Measurements from ENCODE around the gene FGF19. TPM values are rescaled to one million over a fixed set of nuclear protein-coding genes. Genes with fewer than 3 reads are reported as not detected.

Gene FGF19
- total and polyA plus RNA-seq, 9 of the 15 experiments (the other 6 are each of a cell fraction or from before 2014, with no cell fraction given), result 0.11 TPM; not detected in 8

DNA sequence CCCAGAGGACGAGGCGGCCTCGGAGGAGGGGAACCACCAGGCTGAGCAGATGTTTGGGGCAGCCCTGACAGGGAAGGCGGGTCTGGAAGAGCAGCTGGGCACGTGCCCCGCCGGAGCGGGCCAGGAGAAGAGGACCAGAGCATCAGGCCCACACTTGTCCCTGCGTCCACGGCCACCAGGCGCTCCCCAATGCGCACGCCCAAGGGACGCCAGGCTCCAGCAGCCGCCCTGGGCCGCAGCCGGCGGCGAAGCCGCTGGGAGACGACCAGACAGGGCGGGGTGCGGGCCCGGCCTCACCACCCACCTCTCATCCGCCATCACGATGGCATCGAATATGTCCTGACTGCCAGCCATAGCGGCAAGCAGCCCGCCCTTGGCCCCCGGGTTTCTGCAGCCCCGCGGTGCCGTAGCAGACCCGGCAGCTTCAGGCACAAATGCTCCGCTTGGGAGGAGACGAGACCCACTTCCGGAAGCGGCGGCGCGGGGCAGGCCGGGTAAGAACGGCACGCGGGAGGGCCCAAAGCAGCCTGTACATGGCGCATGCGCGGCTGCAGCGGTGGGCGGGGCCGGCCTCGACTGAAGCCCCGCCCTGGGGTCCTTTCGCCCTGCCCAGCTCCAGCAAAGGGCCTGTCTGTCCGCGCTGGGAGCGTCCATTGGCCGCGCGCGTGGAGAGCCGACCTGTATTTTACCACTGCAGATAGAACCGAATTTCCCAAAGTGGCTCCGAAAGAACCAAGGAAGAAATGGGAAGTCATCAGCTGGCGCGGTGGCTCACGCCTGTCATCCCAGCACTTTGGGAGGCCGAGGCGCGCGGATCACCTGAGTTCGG, 28.7 kb downstream of the FGF19 start, which contains the start of gene LTO1 (continued):
- TF ChIP-seq, protein P1, sequence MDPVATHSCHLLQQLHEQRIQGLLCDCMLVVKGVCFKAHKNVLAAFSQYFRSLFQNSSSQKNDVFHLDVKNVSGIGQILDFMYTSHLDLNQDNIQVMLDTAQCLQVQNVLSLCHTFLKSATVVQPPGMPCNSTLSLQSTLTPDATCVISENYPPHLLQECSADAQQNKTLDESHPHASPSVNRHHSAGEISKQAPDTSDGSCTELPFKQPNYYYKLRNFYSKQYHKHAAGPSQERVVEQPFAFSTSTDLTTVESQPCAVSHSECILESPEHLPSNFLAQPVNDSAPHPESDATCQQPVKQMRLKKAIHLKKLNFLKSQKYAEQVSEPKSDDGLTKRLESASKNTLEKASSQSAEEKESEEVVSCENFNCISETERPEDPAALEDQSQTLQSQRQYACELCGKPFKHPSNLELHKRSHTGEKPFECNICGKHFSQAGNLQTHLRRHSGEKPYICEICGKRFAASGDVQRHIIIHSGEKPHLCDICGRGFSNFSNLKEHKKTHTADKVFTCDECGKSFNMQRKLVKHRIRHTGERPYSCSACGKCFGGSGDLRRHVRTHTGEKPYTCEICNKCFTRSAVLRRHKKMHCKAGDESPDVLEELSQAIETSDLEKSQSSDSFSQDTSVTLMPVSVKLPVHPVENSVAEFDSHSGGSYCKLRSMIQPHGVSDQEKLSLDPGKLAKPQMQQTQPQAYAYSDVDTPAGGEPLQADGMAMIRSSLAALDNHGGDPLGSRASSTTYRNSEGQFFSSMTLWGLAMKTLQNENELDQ (CRISPR knock-in tag; IDR thresholded peaks at IDR 0.05; ENCODE audit: borderline replicate concordance), result no peak
- TF ChIP-seq, protein P2, sequence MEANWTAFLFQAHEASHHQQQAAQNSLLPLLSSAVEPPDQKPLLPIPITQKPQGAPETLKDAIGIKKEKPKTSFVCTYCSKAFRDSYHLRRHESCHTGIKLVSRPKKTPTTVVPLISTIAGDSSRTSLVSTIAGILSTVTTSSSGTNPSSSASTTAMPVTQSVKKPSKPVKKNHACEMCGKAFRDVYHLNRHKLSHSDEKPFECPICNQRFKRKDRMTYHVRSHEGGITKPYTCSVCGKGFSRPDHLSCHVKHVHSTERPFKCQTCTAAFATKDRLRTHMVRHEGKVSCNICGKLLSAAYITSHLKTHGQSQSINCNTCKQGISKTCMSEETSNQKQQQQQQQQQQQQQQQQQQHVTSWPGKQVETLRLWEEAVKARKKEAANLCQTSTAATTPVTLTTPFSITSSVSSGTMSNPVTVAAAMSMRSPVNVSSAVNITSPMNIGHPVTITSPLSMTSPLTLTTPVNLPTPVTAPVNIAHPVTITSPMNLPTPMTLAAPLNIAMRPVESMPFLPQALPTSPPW (CRISPR knock-in tag; IDR thresholded peaks at IDR 0.05), result peak; percentile 23; the same call in 1 of the 2 replicates
- TF ChIP-seq, protein P3, sequence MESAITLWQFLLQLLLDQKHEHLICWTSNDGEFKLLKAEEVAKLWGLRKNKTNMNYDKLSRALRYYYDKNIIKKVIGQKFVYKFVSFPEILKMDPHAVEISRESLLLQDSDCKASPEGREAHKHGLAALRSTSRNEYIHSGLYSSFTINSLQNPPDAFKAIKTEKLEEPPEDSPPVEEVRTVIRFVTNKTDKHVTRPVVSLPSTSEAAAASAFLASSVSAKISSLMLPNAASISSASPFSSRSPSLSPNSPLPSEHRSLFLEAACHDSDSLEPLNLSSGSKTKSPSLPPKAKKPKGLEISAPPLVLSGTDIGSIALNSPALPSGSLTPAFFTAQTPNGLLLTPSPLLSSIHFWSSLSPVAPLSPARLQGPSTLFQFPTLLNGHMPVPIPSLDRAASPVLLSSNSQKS (CRISPR knock-in tag; IDR thresholded peaks at IDR 0.05), result no peak
- TF ChIP-seq DPF2 (IDR thresholded peaks at IDR 0.05), result peak; percentile 55
- TF ChIP-seq POLR2B (IDR thresholded peaks at IDR 0.05; ENCODE audit: low read depth, partially characterized antibody), result peak; percentile 90
- TF ChIP-seq C11orf30 (IDR thresholded peaks at IDR 0.05; ENCODE audit: low read depth), result peak; percentile 95
- TF ChIP-seq, protein P4, sequence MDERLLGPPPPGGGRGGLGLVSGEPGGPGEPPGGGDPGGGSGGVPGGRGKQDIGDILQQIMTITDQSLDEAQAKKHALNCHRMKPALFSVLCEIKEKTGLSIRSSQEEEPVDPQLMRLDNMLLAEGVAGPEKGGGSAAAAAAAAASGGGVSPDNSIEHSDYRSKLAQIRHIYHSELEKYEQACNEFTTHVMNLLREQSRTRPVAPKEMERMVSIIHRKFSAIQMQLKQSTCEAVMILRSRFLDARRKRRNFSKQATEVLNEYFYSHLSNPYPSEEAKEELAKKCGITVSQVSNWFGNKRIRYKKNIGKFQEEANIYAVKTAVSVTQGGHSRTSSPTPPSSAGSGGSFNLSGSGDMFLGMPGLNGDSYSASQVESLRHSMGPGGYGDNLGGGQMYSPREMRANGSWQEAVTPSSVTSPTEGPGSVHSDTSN (CRISPR knock-in tag; IDR thresholded peaks at IDR 0.05; ENCODE audit: low read depth), result no peak
- TF ChIP-seq, protein P4 (tag; conservative IDR thresholded peaks at IDR 0.05; ENCODE audit: low read depth), result 0 out of 2 replicates have a peak, but pooled peaks have one; percentile 20
- TF ChIP-seq TOE1 (IDR thresholded peaks at IDR 0.05; ENCODE audit: borderline replicate concordance), result peak; percentile 78; the same call in 1 of the 2 replicates
- no peak for TF ChIP-seq TOE1 (CRISPR knock-in tag; IDR thresholded peaks at IDR 0.05; ENCODE audit: borderline replicate concordance, low read depth)
- peak; percentile 97 for TF ChIP-seq NRF1 (conservative IDR thresholded peaks at IDR 0.05 in 1 of 2, IDR thresholded peaks at IDR 0.05 in 1 of 2)
- TF ChIP-seq TRIM24 (IDR thresholded peaks at IDR 0.05), result 0 out of 4 replicates have a peak, but pooled peaks of 1 of the 2 experiments have one; percentile 7
- TF ChIP-seq, protein P5, sequence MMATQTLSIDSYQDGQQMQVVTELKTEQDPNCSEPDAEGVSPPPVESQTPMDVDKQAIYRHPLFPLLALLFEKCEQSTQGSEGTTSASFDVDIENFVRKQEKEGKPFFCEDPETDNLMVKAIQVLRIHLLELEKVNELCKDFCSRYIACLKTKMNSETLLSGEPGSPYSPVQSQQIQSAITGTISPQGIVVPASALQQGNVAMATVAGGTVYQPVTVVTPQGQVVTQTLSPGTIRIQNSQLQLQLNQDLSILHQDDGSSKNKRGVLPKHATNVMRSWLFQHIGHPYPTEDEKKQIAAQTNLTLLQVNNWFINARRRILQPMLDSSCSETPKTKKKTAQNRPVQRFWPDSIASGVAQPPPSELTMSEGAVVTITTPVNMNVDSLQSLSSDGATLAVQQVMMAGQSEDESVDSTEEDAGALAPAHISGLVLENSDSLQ (IDR thresholded peaks at IDR 0.05), result peak; percentile 75
- peak; percentile 52; the same call in 1 of the 2 replicates for TF ChIP-seq ERF (CRISPR knock-in tag; IDR thresholded peaks at IDR 0.05)
- no peak; the same call in 1 of the 2 replicates for TF ChIP-seq NFRKB (IDR thresholded peaks at IDR 0.05; ENCODE audit: low read depth)
- TF ChIP-seq, protein P6, sequence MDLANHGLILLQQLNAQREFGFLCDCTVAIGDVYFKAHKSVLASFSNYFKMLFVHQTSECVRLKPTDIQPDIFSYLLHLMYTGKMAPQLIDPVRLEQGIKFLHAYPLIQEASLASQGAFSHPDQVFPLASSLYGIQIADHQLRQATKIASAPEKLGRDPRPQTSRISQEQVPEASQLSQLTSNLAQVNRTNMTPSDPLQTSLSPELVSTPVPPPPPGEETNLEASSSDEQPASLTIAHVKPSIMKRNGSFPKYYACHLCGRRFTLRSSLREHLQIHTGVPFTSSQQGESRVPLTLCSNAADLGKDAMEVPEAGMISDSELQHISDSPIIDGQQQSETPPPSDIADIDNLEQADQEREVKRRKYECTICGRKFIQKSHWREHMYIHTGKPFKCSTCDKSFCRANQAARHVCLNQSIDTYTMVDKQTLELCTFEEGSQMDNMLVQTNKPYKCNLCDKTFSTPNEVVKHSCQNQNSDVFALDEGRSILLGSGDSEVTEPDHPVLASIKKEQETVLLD (IDR thresholded peaks at IDR 0.05), result peak; percentile 88
